ENCODE data around the gene IFT88. TPM values are rescaled to one million over a fixed set of nuclear protein-coding genes. Genes with fewer than 3 reads are reported as not detected.

The IFT88 gene
- total and polyA plus RNA-seq, 7 donors, result 6.6 to 21.8 (median 13.8) TPM

- no peak overlapping the region for H3K27ac ChIP-seq
- H3K27me3 ChIP-seq, result no peaks in the 10 kb centered on the region
- H3K4me1 ChIP-seq, result no peaks in the 10 kb centered on the region
- peaks cover 0 to 8% (median 0%) of the 10 kb centered on the region in 4 donors for H3K36me3 ChIP-seq
- 95 to 99% methylated on average over 2 of the region's 2 CpGs for WGBS, 2 donors
- intact Hi-C loops (cut with DNase I), result no loop called here
- no peaks in the 10 kb centered on the region for H3K9me3 ChIP-seq
- H3K4me3 ChIP-seq, result no peak overlapping the region
- DNase-seq, result no peak
- TF ChIP-seq POLR2AphosphoS5 (IDR thresholded peaks at IDR 0.05), result no peak
- no peak for TF ChIP-seq EP300 (IDR thresholded peaks at IDR 0.05)
These were observed 80.8 kb downstream of the IFT88 start for GRCh38 chr13:20647758-20648157.

- H3K4me3 ChIP-seq, result no peak overlapping the region
- intact Hi-C loops (cut with DNase I), result no loop called here
- no peaks in the 10 kb centered on the region for H3K9me3 ChIP-seq
- no peak for TF ChIP-seq EP300 (IDR thresholded peaks at IDR 0.05)
- TF ChIP-seq POLR2AphosphoS5 (IDR thresholded peaks at IDR 0.05), result no peak
- TF ChIP-seq POLR2A (IDR thresholded peaks at IDR 0.05), result no peak
- TF ChIP-seq, protein P1, sequence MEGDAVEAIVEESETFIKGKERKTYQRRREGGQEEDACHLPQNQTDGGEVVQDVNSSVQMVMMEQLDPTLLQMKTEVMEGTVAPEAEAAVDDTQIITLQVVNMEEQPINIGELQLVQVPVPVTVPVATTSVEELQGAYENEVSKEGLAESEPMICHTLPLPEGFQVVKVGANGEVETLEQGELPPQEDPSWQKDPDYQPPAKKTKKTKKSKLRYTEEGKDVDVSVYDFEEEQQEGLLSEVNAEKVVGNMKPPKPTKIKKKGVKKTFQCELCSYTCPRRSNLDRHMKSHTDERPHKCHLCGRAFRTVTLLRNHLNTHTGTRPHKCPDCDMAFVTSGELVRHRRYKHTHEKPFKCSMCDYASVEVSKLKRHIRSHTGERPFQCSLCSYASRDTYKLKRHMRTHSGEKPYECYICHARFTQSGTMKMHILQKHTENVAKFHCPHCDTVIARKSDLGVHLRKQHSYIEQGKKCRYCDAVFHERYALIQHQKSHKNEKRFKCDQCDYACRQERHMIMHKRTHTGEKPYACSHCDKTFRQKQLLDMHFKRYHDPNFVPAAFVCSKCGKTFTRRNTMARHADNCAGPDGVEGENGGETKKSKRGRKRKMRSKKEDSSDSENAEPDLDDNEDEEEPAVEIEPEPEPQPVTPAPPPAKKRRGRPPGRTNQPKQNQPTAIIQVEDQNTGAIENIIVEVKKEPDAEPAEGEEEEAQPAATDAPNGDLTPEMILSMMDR (IDR thresholded peaks at IDR 0.05), result no peak
- H3K27ac ChIP-seq, result no peak overlapping the region
- 78 to 86% methylated on average over 4 of the region's 4 CpGs for WGBS, 2 donors
- no peak for DNase-seq
- no peaks in the 10 kb centered on the region for H3K27me3 ChIP-seq
- no peaks in the 10 kb centered on the region for H3K4me1 ChIP-seq
- peaks cover 0 to 18% (median 0%) of the 10 kb centered on the region in 4 donors for H3K36me3 ChIP-seq
These were observed 86.0 kb downstream of the IFT88 start for GRCh38 chr13:20652946-20653345.

- no peaks in the 10 kb centered on the region for H3K27me3 ChIP-seq
- no peaks in the 10 kb centered on the region for H3K4me1 ChIP-seq
- no peak overlapping the region for H3K27ac ChIP-seq
- H3K4me3 ChIP-seq, result no peak overlapping the region
- intact Hi-C loops (cut with DNase I), result no loop called here
- DNase-seq, result no peak
- 92 to 96% methylated on average over 1 of the region's 1 CpG for WGBS, 2 donors
- peaks cover 0 to 18% (median 0%) of the 10 kb centered on the region in 4 donors for H3K36me3 ChIP-seq
- no peaks in the 10 kb centered on the region for H3K9me3 ChIP-seq
- TF ChIP-seq POLR2AphosphoS5 (IDR thresholded peaks at IDR 0.05) (no peak), POLR2A (IDR thresholded peaks at IDR 0.05) (no peak), EP300 (IDR thresholded peaks at IDR 0.05) (no peak)
- TF ChIP-seq, protein P1 (IDR thresholded peaks at IDR 0.05), result no peak
These were observed 87.2 kb downstream of the IFT88 start for GRCh38 chr13:20654156-20654555.

DNA sequence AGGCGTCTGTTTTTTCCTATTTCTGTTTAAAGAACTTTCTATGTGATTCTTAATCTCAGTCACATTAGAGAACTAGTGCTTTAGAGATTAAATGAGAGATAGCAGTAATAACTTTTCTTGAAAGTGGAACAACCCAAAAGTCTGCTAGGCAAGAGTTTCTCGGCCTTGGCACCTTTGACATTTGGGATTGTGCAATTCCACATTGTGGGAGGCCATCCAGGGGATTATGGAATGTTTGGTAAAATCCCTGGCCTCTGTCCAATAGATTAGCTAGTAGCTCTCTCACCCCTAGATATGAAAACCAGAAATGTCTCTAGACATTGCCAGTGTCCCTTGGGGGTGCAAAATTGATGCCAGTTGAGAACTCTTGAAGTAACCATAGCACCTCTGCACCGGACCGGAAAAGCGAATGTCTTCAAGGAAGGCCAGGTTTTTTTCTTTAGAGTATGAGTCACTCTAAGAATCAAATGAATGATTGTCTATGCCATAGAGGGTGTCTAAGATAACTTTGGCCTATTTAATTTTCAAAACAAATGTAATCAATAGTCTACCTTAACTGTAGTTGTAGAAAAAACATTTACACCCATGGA is 91.6 kb downstream of the IFT88 start:
- intact Hi-C loops (cut with DNase I), result no loop called here
- DNase-seq, result no peak
- 84 to 85% methylated on average over 5 of the region's 5 CpGs for WGBS, 2 donors

DNA sequence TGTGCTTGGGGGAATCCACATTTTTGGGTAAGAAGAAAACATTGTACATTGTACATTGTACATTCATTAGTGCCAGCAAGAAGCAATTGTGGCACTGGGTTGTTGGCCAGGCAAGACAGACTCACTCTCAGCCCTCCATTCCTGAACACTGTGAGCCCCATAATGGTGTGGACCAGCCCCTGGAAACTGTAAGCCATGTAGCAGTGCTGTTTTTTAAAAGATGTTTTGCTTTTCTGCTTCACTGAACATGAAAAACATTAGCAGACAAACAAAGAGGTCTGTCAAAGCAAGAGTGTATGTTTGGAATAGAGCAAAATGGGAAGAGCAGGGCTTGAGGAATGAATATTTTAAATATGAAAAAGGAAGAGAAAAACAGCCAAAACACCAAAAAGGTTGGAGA is 97.4 kb downstream of the IFT88 start:
- Histone ChIP-seq H3K27ac (no peak overlapping the region), H3K4me3 (no peak overlapping the region), H3K36me3 (peaks cover 0 to 25% (median 2%) of the 10 kb centered on the region in 4 donors), H3K27me3 (no peaks in the 10 kb centered on the region), H3K4me1 (no peaks in the 10 kb centered on the region), H3K9me3 (no peaks in the 10 kb centered on the region)
- TF ChIP-seq POLR2A (IDR thresholded peaks at IDR 0.05) (no peak), EP300 (IDR thresholded peaks at IDR 0.05) (no peak), POLR2AphosphoS5 (IDR thresholded peaks at IDR 0.05) (no peak)
- TF ChIP-seq, protein P1 (IDR thresholded peaks at IDR 0.05), result no peak
- no peak for DNase-seq
- intact Hi-C loops (cut with DNase I), result no loop called here

More for the DNA sequence above, 91.6 kb downstream of the IFT88 start:
- TF ChIP-seq EP300 (IDR thresholded peaks at IDR 0.05), result no peak
- TF ChIP-seq, protein P1 (IDR thresholded peaks at IDR 0.05), result no peak
- no peak for TF ChIP-seq POLR2A (IDR thresholded peaks at IDR 0.05)
- no peak for TF ChIP-seq POLR2AphosphoS5 (IDR thresholded peaks at IDR 0.05)
- Histone ChIP-seq H3K27ac (no peak overlapping the region), H3K9me3 (no peaks in the 10 kb centered on the region), H3K4me3 (no peak overlapping the region), H3K36me3 (peaks cover 0 to 31% (median 0%) of the 10 kb centered on the region in 4 donors), H3K4me1 (no peaks in the 10 kb centered on the region), H3K27me3 (no peaks in the 10 kb centered on the region)
